K562 (cell line): ENCODE data around the gene TMEM217. TPM values are rescaled to one million over a fixed set of nuclear protein-coding genes. Genes with fewer than 3 reads are reported as not detected.

ENCODE experiments used
- ARHGAP35 ChIP-seq: fragments of 450-650 bp; IDR thresholded peaks from 2 replicates; pipeline ENCODE4 v1.6.1; 2018; ENCODE audit not compliant: partially characterized antibody
- ATF6 ChIP-seq: sonication (generic); formaldehyde crosslinking; IDR thresholded peaks from 2 replicates; pipeline ENCODE4 v1.4.0; 2020; ENCODE audit warnings: mild to moderate bottlenecking, missing genetic modification reagents
- BACH1 ChIP-seq: fragments of 200-800 bp; sonication (Bioruptor generic); IDR thresholded peaks from 2 replicates; pipeline ENCODE4 v1.6.1; 2016; ENCODE audit warnings: missing genetic modification characterization, missing compliant biosample characterization
- BCL6 ChIP-seq: fragments of 250-450 bp; sonication (Bioruptor Pico); IDR thresholded peaks from 2 replicates; pipeline ENCODE4 v1.4.0; 2020
- CBFA2T2 ChIP-seq: fragments of 450-650 bp; conservative IDR thresholded peaks from 2 replicates; pipeline ENCODE4 v1.6.1; 2017; ENCODE audit warnings: mild to moderate bottlenecking
- CBX3 ChIP-seq, 2 experiments: IDR thresholded peaks; 1 replicate in 1 of 2; 2 replicates in 1 of 2; pipeline ENCODE4 v1.6.1; 2012; ENCODE audit warnings: inconsistent platforms in 2 of 2, low read length in 2 of 2, borderline replicate concordance in 1 of 2, control low read depth in 1 of 2
- CBX8 ChIP-seq: fragments of 200-600 bp; sonication (generic); IDR thresholded peaks from 2 replicates; pipeline ENCODE4 v1.6.1; 2012; ENCODE audit warnings: borderline replicate concordance, mixed run types, low read depth, mild to moderate bottlenecking, moderate library complexity, mixed read lengths, low read length, control low read depth, inconsistent platforms; ENCODE audit not compliant: poor library complexity, severe bottlenecking; ENCODE audit errors: extremely low read depth
- CC2D1A ChIP-seq: fragments of 450-650 bp; IDR thresholded peaks from 2 replicates; pipeline ENCODE4 v1.6.1; 2017; ENCODE audit warnings: mild to moderate bottlenecking
- CREB3 ChIP-seq: fragments of 450-650 bp; conservative IDR thresholded peaks from 2 replicates; pipeline ENCODE4 v1.6.1; 2016; ENCODE audit warnings: missing genetic modification characterization, low read depth, mild to moderate bottlenecking, missing compliant biosample characterization, moderate library complexity
- KLF10 ChIP-seq: fragments of 250-450 bp; sonication (Bioruptor Pico); IDR thresholded peaks from 2 replicates; pipeline ENCODE4 v1.6.1; 2021; ENCODE audit warnings: matching md5 sums
- MAZ ChIP-seq, 2 experiments: fragments of 450-650 bp in 1 of 2; sonication (generic) in 1 of 2; formaldehyde crosslinking; IDR thresholded peaks in 1 of 2; conservative IDR thresholded peaks in 1 of 2; 2 replicates each; pipeline versions ENCODE4 v1.4.0 to v1.5.0; 2020; ENCODE audit warnings: mild to moderate bottlenecking in 1 of 2, missing genetic modification reagents in 1 of 2
- MIER1 ChIP-seq: fragments of 450-650 bp; IDR thresholded peaks from 2 replicates; pipeline ENCODE4 v1.6.1; 2016; ENCODE audit warnings: antibody characterized with exemption, mild to moderate bottlenecking, low read depth
- POLR2B ChIP-seq: fragments of 450-650 bp; IDR thresholded peaks from 2 replicates; pipeline ENCODE4 v1.6.1; 2018; ENCODE audit warnings: low read depth; ENCODE audit not compliant: partially characterized antibody
- SAFB ChIP-seq: fragments of 200-400 bp; formaldehyde crosslinking; IDR thresholded peaks from 2 replicates; pipeline ENCODE4 v1.6.1; 2017; ENCODE audit warnings: low read depth, low read length, borderline replicate concordance
- SAP30 ChIP-seq: fragments of 200-600 bp; sonication (generic); IDR thresholded peaks from 2 replicates; pipeline ENCODE4 v1.6.1; 2012; ENCODE audit warnings: borderline replicate concordance, low read depth, mild to moderate bottlenecking, moderate library complexity, low read length, control low read depth, inconsistent platforms; ENCODE audit not compliant: insufficient read depth, poor library complexity, severe bottlenecking
- SNRNP70 ChIP-seq: fragments of 200-400 bp; formaldehyde crosslinking; optimal IDR thresholded peaks from 2 replicates; pipeline ENCODE3; 2017; ENCODE audit warnings: low read depth, low read length
- TGIF2 ChIP-seq: sonication (generic); formaldehyde crosslinking; IDR thresholded peaks from 2 replicates; pipeline ENCODE4 v1.8.1; 2022; ENCODE audit warnings: mild to moderate bottlenecking, missing genetic modification reagents, moderate library complexity
- USF2 ChIP-seq: sonication (generic); formaldehyde crosslinking; IDR thresholded peaks from 2 replicates; pipeline ENCODE4 v1.5.0; 2020; ENCODE audit warnings: missing genetic modification reagents
- ZNF197 ChIP-seq: fragments of 200-800 bp; sonication (Bioruptor generic); IDR thresholded peaks from 2 replicates; pipeline ENCODE4 v1.6.1; 2016; ENCODE audit warnings: low read depth, missing genetic modification characterization, missing compliant biosample characterization
- ZNF217 ChIP-seq: sonication (generic); formaldehyde crosslinking; IDR thresholded peaks from 2 replicates; pipeline ENCODE4 v1.8.0; 2022; ENCODE audit warnings: mild to moderate bottlenecking, missing genetic modification reagents
- ZNF324 ChIP-seq: fragments of 250-450 bp; sonication (Bioruptor Pico); IDR thresholded peaks from 2 replicates; pipeline ENCODE4 v1.4.0; 2020; ENCODE audit warnings: mild to moderate bottlenecking
- ZNF449 ChIP-seq: fragments of 250-450 bp; sonication (Bioruptor Pico); IDR thresholded peaks from 2 replicates; pipeline ENCODE4 v1.8.0; 2022; ENCODE audit warnings: moderate library complexity, mild to moderate bottlenecking, inconsistent platforms
- polyA plus RNA-seq, 8 experiments: library from polyadenylated mRNA; depleted of rRNA in 4 of 8; stranded (reverse) in 5 of 8; unstranded in 3 of 8; fragments of >200 nt; fragmentation: Nextera tagmentation in 2 of 8; fragmentation: Illumina TruSeq in 1 of 8; extraction: Ambion mirVana in 2 of 8; extraction: Trizol in 1 of 8; gene quantifications; 2 replicates each; pipeline versions ENCODE4 v1.2.1 to v1.2.3, GENCODE V29; 2011 to 2014; ENCODE audit warnings: inconsistent platforms in 1 of 8, missing spikeins in 1 of 8
- total RNA-seq, 7 experiments: library from RNA; depleted of rRNA in 6 of 7; stranded (reverse); fragments of >200 nt in 6 of 7; fragmentation: Illumina TruSeq in 2 of 7; extraction: Trizol in 2 of 7; gene quantifications; 2 replicates each; pipeline versions ENCODE4 v1.2.1 to v1.2.3, GENCODE V29; 2011 to 2021; ENCODE audit warnings: low replicate concordance in 1 of 7

TMEM217 gene
- total and polyA plus RNA-seq, 9 of the 15 experiments (the other 6 are each of a cell fraction or from before 2014, with no cell fraction given): 1.3 to 8.0 (median 1.9) TPM

- TF ChIP-seq ATF6 (CRISPR knock-in tag) (no peak; the same call in 1 of the 2 replicates), CBFA2T2 (no peak), ZNF449 (CRISPR knock-in tag) (no peak), ZNF324 (CRISPR knock-in tag) (no peak), ZNF197 (no peak), MIER1 (no peak), TGIF2 (peak; percentile 71; the same call in 1 of the 2 replicates), POLR2B (peak; percentile 44), CC2D1A (no peak), SNRNP70 (no peak), KLF10 (no peak), CBX8 (no peak), ZNF217 (CRISPR knock-in tag) (no peak), ARHGAP35 (no peak), SAFB (peak; percentile 20; the same call in 1 of the 2 replicates), BCL6 (CRISPR knock-in tag) (no peak), BACH1 (no peak), CREB3 (tag) (no peak), MAZ (CRISPR knock-in tag; conservative IDR thresholded peaks at IDR 0.05 in 1 of 2, IDR thresholded peaks at IDR 0.05 in 1 of 2) (peak; percentile 57 to 70; a peak in 2 of 4 replicates), USF2 (CRISPR knock-in tag) (no peak), SAP30 (peak; percentile 73), CBX3 (IDR thresholded peaks at IDR 0.05; ENCODE audit: borderline replicate concordance in 1 of 2, low read length in 2 of 2) (no peak)
Observed at GRCh38 chr6:37170273-37171200, 87.4 kb downstream of the TMEM217 start (continued).
